Spinal cord (tissue), 10 donors: Measurements from ENCODE around the gene CDKN1A. TPM values are rescaled to one million over a fixed set of nuclear protein-coding genes. Genes with fewer than 3 reads are reported as not detected.
"Not testable (repeated sequence)": the region's sequence is repeated elsewhere in the genome, so short reads cannot be mapped to it uniquely, and the experiment has no call there.

Source experiments
- DNase-seq, 6 donors: peaks; one replicate each; pipeline versions ENCODE4 v3.0.0 to v3.0.0-alpha.2; 2013 to 2015; ENCODE audit warnings: low spot score in 6 of 6, low read depth in 4 of 6
- H3K27ac ChIP-seq: one replicate; pipeline ENCODE4 v1.5.1; 2013; ENCODE audit warnings: low read depth, low read length, control low read depth
- H3K27me3 ChIP-seq: one replicate; pipeline ENCODE4 v1.6.1; 2013; ENCODE audit warnings: low read length; ENCODE audit not compliant: control insufficient read depth, insufficient read depth
- H3K36me3 ChIP-seq: one replicate; pipeline ENCODE4 v1.6.1; 2013; ENCODE audit warnings: low read length; ENCODE audit not compliant: control insufficient read depth, insufficient read depth
- H3K4me1 ChIP-seq: one replicate; pipeline ENCODE4 v1.6.1; 2013; ENCODE audit warnings: low read length; ENCODE audit not compliant: control insufficient read depth, insufficient read depth
- H3K4me3 ChIP-seq: one replicate; pipeline ENCODE4 v1.5.1; 2013; ENCODE audit warnings: low read depth, low read length, control low read depth
- H3K9me3 ChIP-seq: one replicate; pipeline ENCODE4 v1.6.1; 2013; ENCODE audit warnings: low read length; ENCODE audit not compliant: control insufficient read depth, insufficient read depth
- whole genome bisulfite sequencing: methylation state at CpG from one replicate; pipeline ENCODE4 v1.1.5; 2013; ENCODE audit warnings: missing lambda C conversion rate; ENCODE audit not compliant: insufficient coverage; 5-methylcytosine and 5-hydroxymethylcytosine counted together
- polyA plus RNA-seq, 2 donors: library from polyadenylated mRNA; unstranded; fragments of 120-200 nt; gene quantifications; one replicate each; pipeline ENCODE4 v1.2.1, GENCODE V29; 2013; ENCODE audit not compliant: insufficient read length in 2 of 2
- total RNA-seq, 2 donors: library from RNA; depleted of rRNA in 1 of 2; stranded (reverse); fragments of 120-200 nt in 1 of 2; fragments of >200 nt in 1 of 2; gene quantifications; one replicate each; pipeline versions ENCODE4 v1.2.3 to v1.2.4, GENCODE V29; 2013 to 2014
- donor health status: healthy.

CDKN1A gene
- total and polyA plus RNA-seq, 4 donors = 9.1 to 10.6 (median 9.7) TPM

- H3K36me3 ChIP-seq = no peaks in the 10 kb centered on the region
- DNase-seq = peak in 1 of 6 donors; percentile 42
- 96% methylated on average over 6 of the region's 11 CpGs for WGBS
- no peaks in the 10 kb centered on the region for H3K27me3 ChIP-seq
- H3K9me3 ChIP-seq = no peaks in the 10 kb centered on the region
- H3K27ac ChIP-seq = no peak overlapping the region
- peaks cover 25% of the 10 kb centered on the region for H3K4me1 ChIP-seq
- no peak overlapping the region for H3K4me3 ChIP-seq
Measured at GRCh38 chr6:36639171-36639808, 39.2 kb upstream of the CDKN1A start.

- Histone ChIP-seq H3K36me3 (no peaks in the 10 kb centered on the region), H3K27me3 (no peaks in the 10 kb centered on the region), H3K9me3 (no peaks in the 10 kb centered on the region), H3K27ac (no peak overlapping the region), H3K4me3 (no peak overlapping the region), H3K4me1 (peaks cover 14% of the 10 kb centered on the region)
- DNase-seq = no peak
- WGBS = 55% methylated on average over 1 of the region's 3 CpGs
Measured at GRCh38 chr6:36641543-36641942, 37.0 kb upstream of the CDKN1A start.

GRCh38 chr6:36642913-36643817, 35.3 kb upstream of the CDKN1A start:
- Histone ChIP-seq H3K4me3 (no peak overlapping the region), H3K27me3 (no peaks in the 10 kb centered on the region), H3K4me1 (peaks cover 9% of the 10 kb centered on the region), H3K27ac (no peak overlapping the region), H3K36me3 (no peaks in the 10 kb centered on the region), H3K9me3 (no peaks in the 10 kb centered on the region)
- DNase-seq = peak in 1 of 6 donors; percentile 32
- WGBS = 43% methylated on average over 7 of the region's 8 CpGs

GRCh38 chr6:36643977-36644376, 34.5 kb upstream of the CDKN1A start:
- Histone ChIP-seq H3K9me3 (no peaks in the 10 kb centered on the region), H3K4me1 (peaks cover 9% of the 10 kb centered on the region), H3K27me3 (no peaks in the 10 kb centered on the region), H3K27ac (no peak overlapping the region), H3K4me3 (no peak overlapping the region), H3K36me3 (no peaks in the 10 kb centered on the region)
- 100% methylated on average over 1 of the region's 4 CpGs for WGBS
- no peak for DNase-seq

- no CpG with 5 or more reads among the region's 3 CpGs for WGBS
- Histone ChIP-seq H3K27ac (no peak overlapping the region), H3K4me3 (no peak overlapping the region), H3K4me1 (peaks cover 7% of the 10 kb centered on the region), H3K27me3 (no peaks in the 10 kb centered on the region), H3K36me3 (no peaks in the 10 kb centered on the region), H3K9me3 (no peaks in the 10 kb centered on the region)
- no peak for DNase-seq
Measured at GRCh38 chr6:36649086-36649485, 29.4 kb upstream of the CDKN1A start.

GRCh38 chr6:36649701-36650484, 28.6 kb upstream of the CDKN1A start:
- DNase-seq = no peak
- no peaks in the 10 kb centered on the region for H3K9me3 ChIP-seq
- 87% methylated on average over 10 of the region's 13 CpGs for WGBS

GRCh38 chr6:36650848-36651478, 27.6 kb upstream of the CDKN1A start:
- H3K4me1 ChIP-seq = peaks cover 7% of the 10 kb centered on the region
- no peaks in the 10 kb centered on the region for H3K36me3 ChIP-seq
- no peak overlapping the region for H3K4me3 ChIP-seq
- no peaks in the 10 kb centered on the region for H3K27me3 ChIP-seq
- WGBS = no CpG with 5 or more reads among the region's 2 CpGs
- no peaks in the 10 kb centered on the region for H3K9me3 ChIP-seq
- no peak for DNase-seq
- H3K27ac ChIP-seq = no peak overlapping the region

More at GRCh38 chr6:36649701-36650484, 28.6 kb upstream of the CDKN1A start:
- H3K27ac ChIP-seq = no peak overlapping the region
- no peaks in the 10 kb centered on the region for H3K27me3 ChIP-seq
- H3K36me3 ChIP-seq = no peaks in the 10 kb centered on the region
- H3K4me3 ChIP-seq = no peak overlapping the region
- peaks cover 7% of the 10 kb centered on the region for H3K4me1 ChIP-seq

- Histone ChIP-seq H3K4me1 (peaks cover 7% of the 10 kb centered on the region), H3K9me3 (no peaks in the 10 kb centered on the region), H3K27ac (no peak overlapping the region), H3K4me3 (no peak overlapping the region), H3K36me3 (no peaks in the 10 kb centered on the region), H3K27me3 (no peaks in the 10 kb centered on the region)
- no peak for DNase-seq
- 90% methylated on average over 3 of the region's 11 CpGs for WGBS
Measured at GRCh38 chr6:36651659-36652379, 26.7 kb upstream of the CDKN1A start.

GRCh38 chr6:36654469-36654868, 24.0 kb upstream of the CDKN1A start:
- not testable (repeated sequence) for H3K27me3 ChIP-seq, H3K4me1 ChIP-seq, H3K9me3 ChIP-seq, H3K4me3 ChIP-seq, DNase-seq, H3K27ac ChIP-seq, H3K36me3 ChIP-seq
- no CpG with 5 or more reads among the region's 5 CpGs for WGBS
